IMR-90 (cell line): ENCODE results near the gene CIRBP. TPM values are rescaled to one million over a fixed set of nuclear protein-coding genes. Genes with fewer than 3 reads are reported as not detected.

Experiments used
- ATAC-seq: fragments of 200-7000 bp; cut with Tn5 transposase; 2 replicates; pipeline ENCODE4 v1.9.1; 2020; ENCODE audit warnings: low read depth, mild to moderate bottlenecking, moderate library complexity
- BruUV-seq: library from RNA; stranded (reverse); fragments of 400-500 nt; replicated peaks from 2 replicates; lab custom pipeline; 2021; lab: Mats Ljungman, UMichigan
- CTCF ChIA-PET: fragments of 300-600 bp; formaldehyde crosslinking; extraction: SDS; loops from one replicate; lab custom pipeline; 2021; ENCODE audit warnings: antibody characterized with exemption; lab: Yijun Ruan, JAX
- POLR2A ChIA-PET: fragments of 300-600 bp; sonication (Branson Sonifier 250); formaldehyde crosslinking; loops from one replicate; lab custom pipeline; 2022; ENCODE audit warnings: antibody characterized with exemption; ENCODE audit not compliant: unreplicated experiment; lab: Charles Lee
- DNase-seq: peaks from one replicate; pipeline ENCODE4 v3.0.0; 2013
- H2AFZ ChIP-seq: replicated peaks from 2 replicates; pipeline ENCODE3; 2013; ENCODE audit warnings: low read length, mild to moderate bottlenecking; ENCODE audit not compliant: poor library complexity
- H2AK5ac ChIP-seq: 2 replicates; pipeline ENCODE4 v1.6.1; 2013; ENCODE audit warnings: low read depth, low read length, inconsistent platforms
- H2AK9ac ChIP-seq: replicated peaks from 2 replicates; pipeline ENCODE3; 2013; ENCODE audit warnings: mild to moderate bottlenecking, low read depth, low read length, moderate library complexity; ENCODE audit not compliant: poor library complexity
- H2BK120ac ChIP-seq: 2 replicates; pipeline ENCODE4 v1.6.1; 2013; ENCODE audit warnings: low read depth, low read length, inconsistent platforms
- H2BK15ac ChIP-seq: 3 replicates; pipeline ENCODE4 v1.6.1; 2013; ENCODE audit warnings: low read depth, low read length, inconsistent platforms
- H2BK20ac ChIP-seq: 2 replicates; pipeline ENCODE4 v1.6.1; 2013; ENCODE audit warnings: low read depth, mild to moderate bottlenecking, inconsistent platforms, low read length, moderate library complexity
- H2BK5ac ChIP-seq: 2 replicates; pipeline ENCODE4 v1.6.1; 2013; ENCODE audit warnings: mild to moderate bottlenecking, low read depth, low read length, inconsistent platforms; ENCODE audit not compliant: poor library complexity, severe bottlenecking
- H3K14ac ChIP-seq: replicated peaks from 2 replicates; pipeline ENCODE4 v1.6.1; 2013; ENCODE audit warnings: low read depth, low read length, inconsistent platforms
- H3K18ac ChIP-seq: 2 replicates; pipeline ENCODE4 v1.6.1; 2013; ENCODE audit warnings: low read depth, low read length, control low read depth
- H3K23ac ChIP-seq: 2 replicates; pipeline ENCODE4 v1.6.1; 2013; ENCODE audit warnings: low read depth, low read length, inconsistent platforms
- H3K27ac ChIP-seq: 2 replicates; pipeline ENCODE4 v1.5.1; 2013; ENCODE audit warnings: mild to moderate bottlenecking, control low read depth, low read length; ENCODE audit not compliant: insufficient read depth
- H3K27me3 ChIP-seq: 2 replicates; pipeline ENCODE4 v1.6.1; 2013; ENCODE audit warnings: low read length; ENCODE audit not compliant: control insufficient read depth, insufficient read depth
- H3K36me3 ChIP-seq: 2 replicates; pipeline ENCODE4 v1.6.1; 2013; ENCODE audit warnings: low read length, mixed read lengths; ENCODE audit not compliant: control insufficient read depth, insufficient read depth
- H3K4ac ChIP-seq: 2 replicates; pipeline ENCODE4 v1.6.1; 2013; ENCODE audit warnings: low read depth, low read length, inconsistent platforms
- H3K4me1 ChIP-seq: 2 replicates; pipeline ENCODE4 v1.6.1; 2013; ENCODE audit warnings: low read length, mixed read lengths; ENCODE audit not compliant: control insufficient read depth, insufficient read depth
- H3K4me2 ChIP-seq: 2 replicates; pipeline ENCODE4 v1.6.1; 2013; ENCODE audit warnings: low read depth, mild to moderate bottlenecking, control low read depth, low read length, moderate library complexity
- H3K4me3 ChIP-seq: 2 replicates; pipeline ENCODE4 v1.5.1; 2013; ENCODE audit warnings: low read depth, mild to moderate bottlenecking, control low read depth, low read length, moderate library complexity; ENCODE audit not compliant: insufficient read depth
- H3K56ac ChIP-seq: 2 replicates; pipeline ENCODE4 v1.6.1; 2013; ENCODE audit warnings: low read length, inconsistent platforms; ENCODE audit not compliant: insufficient read depth; ENCODE audit errors: extremely low read depth
- H3K79me1 ChIP-seq, 2 experiments: 2 replicates each; pipeline ENCODE4 v1.6.1; 2013; ENCODE audit warnings: low read length in 2 of 2, inconsistent platforms in 1 of 2, low read depth in 1 of 2
- H3K9ac ChIP-seq: 2 replicates; pipeline ENCODE4 v1.6.1; 2013; ENCODE audit warnings: low read depth, low read length, control low read depth
- H3K9me1 ChIP-seq: 2 replicates; pipeline ENCODE4 v1.6.1; 2013; ENCODE audit warnings: low read length, inconsistent platforms; ENCODE audit not compliant: insufficient read depth
- H3K9me3 ChIP-seq: 2 replicates; pipeline ENCODE4 v1.6.1; 2013; ENCODE audit warnings: low read length; ENCODE audit not compliant: control insufficient read depth, insufficient read depth
- H4K20me1 ChIP-seq: 2 replicates; pipeline ENCODE4 v1.6.1; 2013; ENCODE audit warnings: low read length, inconsistent platforms; ENCODE audit not compliant: insufficient read depth
- H4K5ac ChIP-seq: 2 replicates; pipeline ENCODE4 v1.6.1; 2013; ENCODE audit warnings: mild to moderate bottlenecking, low read depth, low read length, control low read depth
- H4K8ac ChIP-seq, 2 experiments: 2 replicates each; pipeline ENCODE4 v1.6.1; 2013; ENCODE audit warnings: low read depth in 2 of 2, low read length in 2 of 2, control low read depth in 1 of 2, inconsistent platforms in 1 of 2
- H4K91ac ChIP-seq: 2 replicates; pipeline ENCODE4 v1.6.1; 2013; ENCODE audit warnings: low read depth, low read length, inconsistent platforms; ENCODE audit not compliant: insufficient read depth
- BHLHE40 ChIP-seq: fragments of 150-350 bp; IDR thresholded peaks from 2 replicates; pipeline ENCODE4 v1.6.1; 2016; ENCODE audit warnings: mild to moderate bottlenecking, low read depth, low read length
- CEBPB ChIP-seq: IDR thresholded peaks from 2 replicates; pipeline ENCODE4 v1.6.1; 2012; ENCODE audit warnings: low read depth, low read length, improper control_type of control experiment
- CHD1 ChIP-seq: IDR thresholded peaks from 2 replicates; pipeline ENCODE4 v1.6.1; 2012; ENCODE audit warnings: low read depth, low read length, improper control_type of control experiment
- ELK1 ChIP-seq: fragments of 150-350 bp; IDR thresholded peaks from 2 replicates; pipeline ENCODE4 v1.6.1; 2016; ENCODE audit warnings: low read depth, mild to moderate bottlenecking, low read length, moderate library complexity, borderline replicate concordance
- MAFK ChIP-seq: IDR thresholded peaks from 2 replicates; pipeline ENCODE4 v1.6.1; 2012; ENCODE audit warnings: low read depth, low read length, improper control_type of control experiment
- MAZ ChIP-seq: IDR thresholded peaks from 2 replicates; pipeline ENCODE4 v1.6.1; 2012; ENCODE audit warnings: low read depth, mild to moderate bottlenecking, low read length, improper control_type of control experiment, moderate library complexity, borderline replicate concordance
- NFE2L2 ChIP-seq: fragments of 150-350 bp; IDR thresholded peaks from 2 replicates; pipeline ENCODE4 v1.6.1; 2016; ENCODE audit warnings: low read depth, mild to moderate bottlenecking, low read length
- POLR2A ChIP-seq: IDR thresholded peaks from 2 replicates; pipeline ENCODE4 v1.6.1; 2012; ENCODE audit warnings: mild to moderate bottlenecking, low read depth, low read length
- RAD21 ChIP-seq: IDR thresholded peaks from 2 replicates; pipeline ENCODE4 v1.6.1; 2012; ENCODE audit warnings: low read length, improper control_type of control experiment
- RCOR1 ChIP-seq: IDR thresholded peaks from 2 replicates; pipeline ENCODE4 v1.6.1; 2012; ENCODE audit warnings: mild to moderate bottlenecking, low read length, improper control_type of control experiment; ENCODE audit not compliant: insufficient replicate concordance
- RFX5 ChIP-seq: IDR thresholded peaks from 2 replicates; pipeline ENCODE4 v1.8.0; 2012; ENCODE audit warnings: low read depth, mild to moderate bottlenecking, low read length, moderate library complexity
- WGBS, 2 experiments: methylation state at CpG; one replicate each; pipeline versions ENCODE4 v1.1.5 to v1.1.7; 2013; ENCODE audit warnings: missing lambda C conversion rate in 2 of 2; ENCODE audit not compliant: insufficient read length in 1 of 2; ENCODE audit errors: extremely low coverage in 2 of 2; 5-methylcytosine and 5-hydroxymethylcytosine counted together
- dilution Hi-C: fragments of 300-500 bp; cut with HindIII; formaldehyde crosslinking; loops from one replicate; pipeline ENCODE4 v1.14.3; 2018; ENCODE audit warnings: low sequenced_read_pairs; ENCODE audit not compliant: unreplicated experiment
- in situ Hi-C: fragments of 300-500 bp; cut with MboI; formaldehyde crosslinking; loops from 3 replicates; pipeline ENCODE4 v1.14.3; 2019; ENCODE audit warnings: low sequenced_read_pairs, inconsistent platforms, mixed read lengths
- intact Hi-C: fragments of 100-400 bp; cut with micrococcal nuclease; formaldehyde crosslinking; loops from 2 replicates; pipeline ENCODE4 v1.10.0; 2022
- polyA plus RNA-seq, 3 experiments: library from polyadenylated mRNA; depleted of rRNA; stranded (reverse); fragments of >200 nt; gene quantifications; 2 replicates each; pipeline ENCODE4 v1.2.3, GENCODE V29; 2012; ENCODE audit warnings: low replicate concordance in 1 of 3
- total RNA-seq: library from RNA; depleted of rRNA; stranded (reverse); fragments of >200 nt; gene quantifications from 2 replicates; pipeline ENCODE4 v1.2.3, GENCODE V29; 2012
- TF ChIP-seq, protein P1 (sequence below): fragments of 150-350 bp; IDR thresholded peaks from 2 replicates; pipeline ENCODE4 v1.6.1; 2017; ENCODE audit warnings: mild to moderate bottlenecking, antibody characterized with exemption, low read length, low read depth
- TF ChIP-seq, protein P2 (sequence below): conservative IDR thresholded peaks from 2 replicates; pipeline ENCODE4 v1.5.1; 2012; ENCODE audit warnings: mild to moderate bottlenecking, low read depth, low read length, improper control_type of control experiment

The CIRBP gene
- total and polyA plus RNA-seq, 2 of the 4 experiments (the other 2 are of a cell fraction), result 299 to 542 TPM

DNA sequence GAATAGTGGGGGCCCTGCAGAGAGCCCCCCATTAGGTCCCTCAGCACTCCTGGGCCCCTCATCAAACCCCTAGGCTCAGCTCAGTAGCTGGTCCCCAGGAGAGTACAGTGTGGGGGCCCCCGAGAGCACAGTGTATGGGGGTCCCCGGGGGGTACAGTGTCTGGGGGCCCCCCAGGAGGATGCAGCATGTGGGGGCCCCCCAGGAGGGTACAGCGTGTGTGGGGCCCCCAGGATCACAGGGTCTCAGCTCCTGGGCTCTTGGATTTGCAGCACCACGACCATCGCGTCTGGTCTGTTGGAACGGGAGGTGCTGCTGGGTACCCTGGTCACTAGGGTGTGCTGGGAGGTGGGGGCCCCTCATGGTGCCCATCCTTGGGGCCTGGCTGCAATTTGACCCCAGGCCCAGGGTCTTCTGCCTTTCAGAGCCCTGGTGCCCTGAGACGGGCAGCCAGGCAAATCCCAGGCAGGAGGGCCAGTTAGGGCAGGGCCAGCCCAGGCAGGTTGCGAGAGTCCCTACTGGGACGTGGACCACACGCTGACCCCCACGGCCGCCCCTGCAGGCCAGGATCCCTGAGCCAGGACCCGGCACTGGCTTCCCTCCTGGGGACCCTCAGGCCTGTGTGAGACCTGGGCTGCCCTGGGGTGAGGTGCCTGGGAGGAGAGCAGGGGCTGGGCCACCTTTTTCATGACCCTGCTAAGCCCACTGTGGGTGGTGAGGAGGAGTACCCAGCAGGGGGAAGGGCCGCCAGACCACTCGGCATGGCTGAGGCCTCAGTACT is 44.9 kb upstream of the CIRBP start (continued):
- TF ChIP-seq RCOR1, result no peak

DNA sequence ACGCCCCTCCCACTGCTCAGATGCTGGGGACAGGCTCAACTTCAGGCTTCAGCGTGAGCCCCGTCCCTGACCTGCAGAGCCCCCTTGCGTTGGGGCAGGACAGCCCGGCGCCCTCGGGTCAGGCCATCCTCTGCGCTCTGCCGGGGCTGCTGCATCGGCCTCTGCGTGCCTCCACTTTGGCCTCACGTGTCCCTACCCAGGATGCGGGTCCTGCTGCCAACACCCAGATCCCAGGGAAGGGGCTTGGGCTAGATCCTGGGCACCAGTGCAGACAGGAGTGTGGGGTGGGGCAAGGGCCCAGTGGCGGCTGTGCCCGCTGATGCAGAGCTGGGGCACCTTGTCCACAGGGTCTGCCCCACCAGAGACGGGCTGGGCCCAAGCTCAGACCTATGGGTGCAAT is 44.3 kb upstream of the CIRBP start:
- Histone ChIP-seq H3K36me3 (peaks cover 56% of the 10 kb centered on the region), H3K18ac (no peak overlapping the region), H3K56ac (no peak overlapping the region), H3K27me3 (no peaks in the 10 kb centered on the region), H2BK15ac (no peak overlapping the region), H3K79me1 (peaks cover 6 to 30% of the 10 kb centered on the region in 2 experiments; a peak in 2 of 4 replicates), H3K9ac (no peak overlapping the region), H4K91ac (no peak overlapping the region), H4K8ac (no peak overlapping the region), H2AK5ac (no peak overlapping the region), H2AFZ (no peak overlapping the region), H4K20me1 (peaks cover 13% of the 10 kb centered on the region), H3K23ac (no peak overlapping the region), H3K4me2 (no peak overlapping the region), H3K4me1 (no peaks in the 10 kb centered on the region), H3K4ac (no peak overlapping the region), H3K9me1 (no peaks in the 10 kb centered on the region), H3K4me3 (no peak overlapping the region), H3K9me3 (no peaks in the 10 kb centered on the region), H2BK120ac (no peak overlapping the region), H2BK5ac (no peak overlapping the region), H3K14ac (no peak overlapping the region), H2AK9ac (peak overlapping the region; percentile 28), H3K27ac (no peak overlapping the region), H2BK20ac (no peak overlapping the region), H4K5ac (no peak overlapping the region)
- WGBS, 2 experiments, result 100% methylated on average over 2 of the region's 16 CpGs; no CpG with 5 or more reads in 1 of the 2 experiments
- BruUV-seq, result no TSS peak
- ATAC-seq, result no peak
- ChIA-PET CTCF (no interaction called here), POLR2A (no interaction called here)
- in situ Hi-C loops, result no loop called here
- intact Hi-C loops, result no loop called here
- no peak for DNase-seq
- dilution Hi-C loops, result no loop called here
- no peak for TF ChIP-seq MAZ
- TF ChIP-seq BHLHE40, result no peak
- no peak for TF ChIP-seq RAD21
- TF ChIP-seq, protein P1, sequence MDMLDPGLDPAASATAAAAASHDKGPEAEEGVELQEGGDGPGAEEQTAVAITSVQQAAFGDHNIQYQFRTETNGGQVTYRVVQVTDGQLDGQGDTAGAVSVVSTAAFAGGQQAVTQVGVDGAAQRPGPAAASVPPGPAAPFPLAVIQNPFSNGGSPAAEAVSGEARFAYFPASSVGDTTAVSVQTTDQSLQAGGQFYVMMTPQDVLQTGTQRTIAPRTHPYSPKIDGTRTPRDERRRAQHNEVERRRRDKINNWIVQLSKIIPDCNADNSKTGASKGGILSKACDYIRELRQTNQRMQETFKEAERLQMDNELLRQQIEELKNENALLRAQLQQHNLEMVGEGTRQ, result no peak
- TF ChIP-seq, protein P2, sequence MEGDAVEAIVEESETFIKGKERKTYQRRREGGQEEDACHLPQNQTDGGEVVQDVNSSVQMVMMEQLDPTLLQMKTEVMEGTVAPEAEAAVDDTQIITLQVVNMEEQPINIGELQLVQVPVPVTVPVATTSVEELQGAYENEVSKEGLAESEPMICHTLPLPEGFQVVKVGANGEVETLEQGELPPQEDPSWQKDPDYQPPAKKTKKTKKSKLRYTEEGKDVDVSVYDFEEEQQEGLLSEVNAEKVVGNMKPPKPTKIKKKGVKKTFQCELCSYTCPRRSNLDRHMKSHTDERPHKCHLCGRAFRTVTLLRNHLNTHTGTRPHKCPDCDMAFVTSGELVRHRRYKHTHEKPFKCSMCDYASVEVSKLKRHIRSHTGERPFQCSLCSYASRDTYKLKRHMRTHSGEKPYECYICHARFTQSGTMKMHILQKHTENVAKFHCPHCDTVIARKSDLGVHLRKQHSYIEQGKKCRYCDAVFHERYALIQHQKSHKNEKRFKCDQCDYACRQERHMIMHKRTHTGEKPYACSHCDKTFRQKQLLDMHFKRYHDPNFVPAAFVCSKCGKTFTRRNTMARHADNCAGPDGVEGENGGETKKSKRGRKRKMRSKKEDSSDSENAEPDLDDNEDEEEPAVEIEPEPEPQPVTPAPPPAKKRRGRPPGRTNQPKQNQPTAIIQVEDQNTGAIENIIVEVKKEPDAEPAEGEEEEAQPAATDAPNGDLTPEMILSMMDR, result no peak
- no peak for TF ChIP-seq NFE2L2
- TF ChIP-seq MAFK, result no peak
- TF ChIP-seq ELK1, result no peak
- no peak for TF ChIP-seq CHD1
- TF ChIP-seq RFX5, result no peak
- TF ChIP-seq POLR2A, result no peak
- TF ChIP-seq RCOR1, result no peak
- TF ChIP-seq CEBPB, result no peak
